Measurements from ENCODE around the gene SPI1.

SPI1 gene

DNA sequence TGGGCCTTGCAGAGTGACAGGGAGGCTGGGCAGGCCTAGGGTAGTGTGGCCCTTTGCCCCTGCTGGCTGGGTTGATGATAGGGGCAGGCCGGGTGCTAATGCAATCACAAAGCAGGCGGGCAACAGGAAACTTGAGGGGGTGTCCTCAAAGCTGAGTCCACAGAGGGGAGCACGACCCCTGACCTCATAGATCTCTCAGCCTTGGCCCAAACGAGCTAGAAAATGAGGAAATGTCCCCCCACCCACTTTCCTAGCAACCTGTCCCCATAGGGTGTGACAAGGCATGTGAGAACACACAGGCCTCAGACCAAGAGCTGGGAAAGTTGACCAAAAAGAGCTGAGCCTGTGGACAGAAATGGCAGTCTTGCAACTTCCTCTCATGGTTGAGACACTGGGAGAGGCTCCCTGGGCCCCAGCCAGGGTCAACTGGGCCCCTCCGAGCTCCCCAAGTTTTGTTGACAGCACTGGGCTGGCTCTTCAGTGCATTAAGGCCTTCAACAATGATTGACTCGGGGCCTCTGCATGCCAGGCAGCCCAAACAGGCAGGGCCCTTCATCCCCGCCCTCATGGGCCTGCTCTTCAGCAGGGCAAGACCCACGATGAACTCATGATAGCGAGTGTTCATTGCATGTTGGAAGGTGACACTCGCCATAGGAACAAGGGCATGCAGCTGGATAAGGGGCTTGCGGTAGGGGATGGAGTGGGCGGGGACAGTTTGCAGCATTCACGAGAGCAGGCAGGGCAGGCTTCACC, 9.8 kb upstream of the SPI1 start:
- no peaks in the 10 kb centered on the region for H3K27me3 Mint-ChIP-seq (ENCODE audit: low read depth)
- no peak for DNase-seq (ENCODE audit: low spot score)
- H3K4me1 Mint-ChIP-seq (ENCODE audit: low read depth): peaks cover 10% of the 10 kb centered on the region
- no peak overlapping the region for H3K4me3 Mint-ChIP-seq
- H3K9me3 Mint-ChIP-seq: no peaks in the 10 kb centered on the region
- no peaks in the 10 kb centered on the region for H3K36me3 Mint-ChIP-seq (ENCODE audit: low read depth)
- H3K27ac Mint-ChIP-seq: no peak overlapping the region

DNA sequence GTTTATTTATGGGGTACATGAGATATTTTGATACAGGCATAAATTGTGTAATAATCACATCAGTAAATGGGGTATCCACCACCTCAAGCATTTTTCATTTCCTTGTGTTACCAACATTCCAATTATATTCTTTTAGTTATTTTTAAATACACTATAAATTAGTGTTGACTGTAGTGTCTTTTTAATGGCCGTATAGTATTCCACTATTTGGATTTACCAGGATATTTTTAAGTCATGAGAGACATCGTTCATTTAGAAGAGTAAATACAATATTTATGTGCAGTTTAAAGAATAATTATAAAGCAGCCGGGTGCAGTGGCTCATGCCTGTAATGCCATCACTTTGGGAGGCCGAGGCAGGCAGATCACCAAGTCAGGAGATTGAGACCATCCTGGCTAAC, 6.2 kb upstream of the SPI1 start:
- H3K27me3 Mint-ChIP-seq (ENCODE audit: low read depth): no peaks in the 10 kb centered on the region
- H3K9me3 Mint-ChIP-seq: no peaks in the 10 kb centered on the region
- H3K4me1 Mint-ChIP-seq (ENCODE audit: low read depth): peaks cover 2% of the 10 kb centered on the region
- H3K4me3 Mint-ChIP-seq: no peak overlapping the region
- H3K27ac Mint-ChIP-seq: no peak overlapping the region
- H3K36me3 Mint-ChIP-seq (ENCODE audit: low read depth): no peaks in the 10 kb centered on the region
- no peak for DNase-seq (ENCODE audit: low spot score)

DNA sequence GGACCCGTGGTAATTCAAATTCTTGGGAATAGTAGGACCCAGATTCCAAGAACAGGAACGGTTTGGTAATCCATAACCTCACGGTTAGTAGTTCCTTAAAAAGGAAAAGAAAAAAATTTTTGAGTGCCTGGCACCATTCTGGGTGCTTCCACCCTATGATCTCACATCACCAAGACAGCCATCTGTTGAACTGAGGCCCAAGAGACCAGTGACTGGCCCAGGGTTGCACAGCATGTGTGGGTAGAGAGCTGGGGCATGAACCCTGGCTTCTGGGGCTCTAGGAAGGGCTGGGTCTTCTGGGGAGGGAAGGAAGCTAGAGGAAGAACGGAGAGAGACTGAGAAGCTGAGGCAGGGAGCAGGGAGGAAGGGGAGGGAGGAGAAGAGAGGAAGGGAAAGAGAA, 4.7 kb upstream of the SPI1 start:
- H3K9me3 Mint-ChIP-seq: no peaks in the 10 kb centered on the region
- no peaks in the 10 kb centered on the region for H3K36me3 Mint-ChIP-seq (ENCODE audit: low read depth)
- H3K27ac Mint-ChIP-seq: no peak overlapping the region
- no peaks in the 10 kb centered on the region for H3K4me1 Mint-ChIP-seq (ENCODE audit: low read depth)
- no peak overlapping the region for H3K4me3 Mint-ChIP-seq
- DNase-seq (ENCODE audit: low spot score): no peak
- no peaks in the 10 kb centered on the region for H3K27me3 Mint-ChIP-seq (ENCODE audit: low read depth)

DNA sequence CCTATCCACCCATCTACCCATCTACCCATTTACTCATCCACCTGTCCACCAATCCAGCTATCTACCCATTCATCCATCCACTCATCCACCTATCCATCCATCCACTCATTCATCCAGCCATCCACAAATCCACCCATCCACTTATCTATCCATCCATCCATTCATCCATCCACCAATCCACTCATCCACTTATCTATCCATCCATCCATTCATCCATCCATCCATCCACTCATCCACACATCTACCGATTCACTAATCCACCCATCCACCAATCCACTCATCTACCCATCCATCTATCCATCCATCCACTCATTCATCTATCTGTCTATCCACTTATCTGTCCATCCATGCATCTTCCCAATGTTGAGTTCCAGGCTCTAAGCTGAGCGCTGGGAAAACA, 1.7 kb upstream of the SPI1 start:
- Mint-ChIP-seq H3K4me1 (ENCODE audit: low read depth) (no peaks in the 10 kb centered on the region), H3K27me3 (ENCODE audit: low read depth) (no peaks in the 10 kb centered on the region), H3K36me3 (ENCODE audit: low read depth) (no peaks in the 10 kb centered on the region), H3K27ac (no peak overlapping the region), H3K9me3 (no peaks in the 10 kb centered on the region), H3K4me3 (no peak overlapping the region)
- DNase-seq (ENCODE audit: low spot score): no peak

DNA sequence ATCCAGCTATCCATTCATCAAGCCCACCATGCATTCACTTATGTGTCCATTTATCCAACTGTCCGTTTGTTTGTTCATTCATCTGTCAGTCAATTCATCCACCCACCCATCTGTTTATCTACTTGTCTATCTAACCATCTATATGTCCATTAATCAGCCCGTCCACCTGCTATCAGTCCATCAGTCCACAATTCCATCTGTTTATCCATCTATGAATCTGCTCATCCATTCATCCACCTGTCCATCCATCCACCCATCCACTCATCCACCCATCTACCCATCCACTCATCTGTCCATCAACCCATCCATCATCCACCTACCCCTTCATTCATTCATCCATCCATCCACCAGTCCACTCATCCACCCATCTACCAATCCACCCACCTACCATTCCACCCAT, 970 bp upstream of the SPI1 start:
- H3K4me1 Mint-ChIP-seq (ENCODE audit: low read depth): no peaks in the 10 kb centered on the region
- H3K4me3 Mint-ChIP-seq: no peak overlapping the region
- DNase-seq (ENCODE audit: low spot score): no peak
- no peaks in the 10 kb centered on the region for H3K9me3 Mint-ChIP-seq
- H3K36me3 Mint-ChIP-seq (ENCODE audit: low read depth): no peaks in the 10 kb centered on the region
- no peaks in the 10 kb centered on the region for H3K27me3 Mint-ChIP-seq (ENCODE audit: low read depth)
- H3K27ac Mint-ChIP-seq: no peak overlapping the region

DNA sequence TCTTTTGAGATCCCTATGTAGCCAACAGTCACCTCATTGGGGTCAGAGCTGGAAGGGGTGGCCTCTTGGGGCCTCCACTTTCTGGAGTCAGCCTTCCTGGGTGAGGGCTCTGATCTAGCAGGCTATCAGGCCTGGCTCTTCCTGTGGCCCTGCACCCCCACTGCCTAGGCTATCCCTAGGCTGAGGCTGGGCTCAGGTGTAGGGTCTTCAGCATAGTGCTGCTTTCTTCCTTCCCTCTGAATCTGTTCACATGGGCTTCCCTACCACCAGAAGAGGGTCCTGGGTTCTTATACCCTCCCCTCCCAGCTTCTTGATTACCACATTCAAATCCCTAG, 456 bp upstream of the SPI1 start:
- H3K27me3 Mint-ChIP-seq (ENCODE audit: low read depth): no peaks in the 10 kb centered on the region
- H3K27ac Mint-ChIP-seq: no peak overlapping the region
- DNase-seq (ENCODE audit: low spot score): no peak
- no peaks in the 10 kb centered on the region for H3K4me1 Mint-ChIP-seq (ENCODE audit: low read depth)
- H3K36me3 Mint-ChIP-seq (ENCODE audit: low read depth): no peaks in the 10 kb centered on the region
- no peaks in the 10 kb centered on the region for H3K9me3 Mint-ChIP-seq
- H3K4me3 Mint-ChIP-seq: no peak overlapping the region

DNA sequence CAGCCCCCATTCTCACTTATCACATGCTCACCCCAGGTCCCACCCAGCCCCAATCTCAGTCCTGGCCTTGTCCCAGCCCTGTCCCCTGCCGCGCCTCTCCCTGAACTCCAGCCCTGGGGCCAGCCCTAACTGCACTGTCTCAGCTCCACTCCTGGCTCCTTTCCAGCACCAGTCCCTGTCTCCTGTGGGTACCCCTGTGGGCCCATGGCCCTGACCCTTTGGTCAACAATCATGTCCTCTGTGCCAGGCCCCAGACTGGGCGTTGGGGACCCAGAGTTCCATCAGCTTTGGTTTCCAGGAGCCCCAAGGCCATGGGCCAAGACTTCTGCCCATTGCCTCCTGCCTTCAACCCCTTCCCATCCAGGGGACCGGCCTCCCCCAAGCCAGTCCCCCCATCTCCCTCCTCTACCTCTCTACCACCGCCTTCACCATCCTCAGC, 757 bp downstream of the SPI1 start:
- no peak overlapping the region for H3K4me3 Mint-ChIP-seq

DNA sequence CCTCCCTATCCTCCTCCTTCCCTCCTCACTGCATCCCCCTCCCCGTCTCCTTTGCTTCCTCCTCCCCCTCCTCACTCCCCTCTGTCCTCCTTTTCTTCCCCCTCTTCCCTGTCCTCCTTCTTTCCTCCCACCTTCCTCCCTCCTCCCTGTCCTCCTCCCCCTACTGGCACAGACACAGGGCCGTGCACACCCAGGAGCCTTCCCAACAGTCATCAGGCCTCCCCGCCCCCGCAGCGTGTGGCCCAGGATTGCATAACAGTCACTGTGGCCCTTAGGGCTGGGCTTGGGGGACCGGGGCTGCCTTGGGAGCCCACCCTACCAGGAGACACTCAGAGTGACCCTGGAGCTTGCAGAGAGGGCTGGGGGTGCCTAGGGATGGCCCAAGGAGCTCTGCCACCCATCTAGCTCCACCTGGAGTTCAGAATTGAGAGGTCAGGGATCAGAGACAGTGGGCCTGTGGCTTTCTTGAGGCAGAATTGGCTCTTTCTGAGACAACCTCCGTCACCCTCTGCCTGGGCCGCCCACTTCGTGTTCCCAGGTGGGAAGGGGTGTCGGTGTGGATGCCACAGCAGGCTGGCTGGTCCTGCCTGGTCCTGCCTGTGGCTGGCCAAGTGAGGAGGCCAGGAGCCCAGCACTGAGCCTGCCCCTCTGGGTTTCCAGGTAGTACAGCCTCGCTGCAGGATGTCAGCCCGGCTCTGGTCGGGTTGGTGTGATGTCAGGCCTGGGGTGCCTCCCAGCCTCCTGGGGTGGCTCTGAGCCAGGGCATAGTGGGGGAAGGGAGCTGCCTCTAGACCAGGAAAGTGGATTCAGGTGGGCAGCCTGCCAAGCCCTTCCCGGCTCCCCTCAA, 1.6 kb downstream of the SPI1 start:
- Mint-ChIP-seq H3K36me3 (ENCODE audit: low read depth) (no peaks in the 10 kb centered on the region), H3K4me3 (no peak overlapping the region), H3K27ac (no peak overlapping the region), H3K9me3 (no peaks in the 10 kb centered on the region), H3K27me3 (ENCODE audit: low read depth) (no peaks in the 10 kb centered on the region), H3K4me1 (ENCODE audit: low read depth) (no peaks in the 10 kb centered on the region)
- DNase-seq (ENCODE audit: low spot score): no peak

More for the DNA sequence above, 757 bp downstream of the SPI1 start:
- Mint-ChIP-seq H3K4me1 (ENCODE audit: low read depth) (no peaks in the 10 kb centered on the region), H3K27ac (no peak overlapping the region), H3K9me3 (no peaks in the 10 kb centered on the region), H3K36me3 (ENCODE audit: low read depth) (no peaks in the 10 kb centered on the region), H3K27me3 (ENCODE audit: low read depth) (no peaks in the 10 kb centered on the region)
- no peak for DNase-seq (ENCODE audit: low spot score)

DNA sequence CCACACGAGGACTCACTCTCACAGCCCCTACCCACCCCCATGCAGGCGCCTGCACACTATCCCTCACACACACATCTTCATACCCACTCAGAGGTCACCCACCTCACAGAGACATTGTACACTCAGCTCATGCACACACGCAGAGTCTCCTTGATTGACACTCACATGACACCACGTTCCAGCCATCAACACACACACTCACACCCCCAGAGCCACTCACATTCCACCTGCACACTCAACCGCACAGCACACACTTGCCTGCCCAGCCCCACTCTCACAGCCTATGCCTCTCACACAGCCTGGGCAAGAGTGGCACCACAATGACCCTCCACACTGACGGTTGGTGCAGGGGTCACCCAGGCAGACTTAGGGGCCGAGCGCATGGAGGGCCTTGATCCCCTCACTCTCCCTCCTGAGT, 2.2 kb downstream of the SPI1 start:
- Mint-ChIP-seq H3K4me3 (no peak overlapping the region), H3K27ac (peak overlapping the region; percentile 9)

DNA sequence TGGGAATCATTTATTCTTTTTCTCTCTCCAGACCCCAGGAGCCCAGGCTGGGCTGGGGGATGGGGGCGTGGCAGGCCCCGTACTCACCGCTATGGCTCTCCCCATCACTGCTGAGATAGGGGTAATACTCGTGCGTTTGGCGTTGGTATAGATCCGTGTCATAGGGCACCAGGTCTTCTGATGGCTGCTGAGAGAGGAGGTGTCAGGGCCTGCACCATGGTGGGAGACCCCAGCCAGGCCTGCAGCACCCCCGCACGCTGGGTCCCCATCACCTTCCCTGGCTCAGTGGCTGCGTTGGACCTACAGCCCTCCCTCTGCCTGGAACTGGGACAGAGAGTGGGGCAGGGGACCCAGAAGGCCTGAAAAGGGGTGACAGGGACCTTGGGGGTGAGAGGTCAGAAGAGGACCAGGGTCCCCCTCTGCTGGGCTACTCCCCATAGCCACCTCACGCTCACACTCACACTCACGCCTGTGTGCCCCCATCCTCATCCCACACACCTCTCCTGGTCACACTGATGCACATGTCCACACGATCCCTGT, 2.7 kb downstream of the SPI1 start:
- no peak for DNase-seq (ENCODE audit: low spot score)
- Mint-ChIP-seq H3K4me1 (ENCODE audit: low read depth) (no peaks in the 10 kb centered on the region), H3K27ac (no peak overlapping the region), H3K36me3 (ENCODE audit: low read depth) (no peaks in the 10 kb centered on the region), H3K9me3 (no peaks in the 10 kb centered on the region), H3K4me3 (no peak overlapping the region), H3K27me3 (ENCODE audit: low read depth) (no peaks in the 10 kb centered on the region)

More for the DNA sequence above, 2.2 kb downstream of the SPI1 start:
- no peak for DNase-seq (ENCODE audit: low spot score)
- H3K27me3 Mint-ChIP-seq (ENCODE audit: low read depth): no peaks in the 10 kb centered on the region
- no peaks in the 10 kb centered on the region for H3K9me3 Mint-ChIP-seq
- no peaks in the 10 kb centered on the region for H3K4me1 Mint-ChIP-seq (ENCODE audit: low read depth)
- H3K36me3 Mint-ChIP-seq (ENCODE audit: low read depth): no peaks in the 10 kb centered on the region

DNA sequence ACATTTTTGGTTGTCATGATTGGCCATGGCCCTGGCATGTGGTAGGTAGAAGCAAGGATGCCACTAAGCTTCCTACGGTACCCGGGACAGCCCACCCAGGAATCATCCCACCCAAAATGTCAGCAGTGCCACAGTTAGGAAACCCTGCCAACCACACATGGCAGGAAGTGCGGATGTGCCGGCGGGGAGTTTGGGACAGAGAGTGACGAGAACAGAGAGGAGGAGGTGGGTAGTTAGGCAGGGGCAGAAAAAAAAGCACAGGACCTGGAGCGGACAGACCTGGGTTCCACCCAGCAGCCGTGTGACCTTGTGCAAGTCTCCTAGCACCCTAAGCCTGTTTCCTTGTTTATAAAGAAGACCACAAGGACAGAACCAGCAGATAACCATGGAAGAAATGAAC, 3.3 kb downstream of the SPI1 start:
- Mint-ChIP-seq H3K4me1 (ENCODE audit: low read depth) (no peaks in the 10 kb centered on the region), H3K27me3 (ENCODE audit: low read depth) (no peaks in the 10 kb centered on the region), H3K9me3 (no peaks in the 10 kb centered on the region), H3K27ac (no peak overlapping the region), H3K4me3 (no peak overlapping the region), H3K36me3 (ENCODE audit: low read depth) (no peaks in the 10 kb centered on the region)
- DNase-seq (ENCODE audit: low spot score): no peak

DNA sequence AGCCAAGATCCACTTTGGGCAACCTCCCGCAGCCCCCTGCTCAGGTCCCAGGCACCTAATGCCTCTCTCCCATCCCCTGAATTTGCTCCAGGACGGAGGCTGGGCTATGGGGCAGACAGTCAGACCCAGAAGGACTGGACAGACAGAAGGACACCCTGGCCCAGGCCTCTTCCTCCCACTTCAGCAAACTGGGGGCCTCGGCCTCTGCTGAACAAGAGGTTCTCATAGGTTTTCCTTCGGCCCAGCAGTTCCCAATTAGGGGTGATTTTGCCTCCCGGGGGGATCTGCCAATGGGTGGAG, 3.7 kb downstream of the SPI1 start:
- Mint-ChIP-seq H3K27me3 (ENCODE audit: low read depth) (no peaks in the 10 kb centered on the region), H3K4me3 (no peak overlapping the region), H3K4me1 (ENCODE audit: low read depth) (peaks cover 2% of the 10 kb centered on the region), H3K9me3 (no peaks in the 10 kb centered on the region), H3K36me3 (ENCODE audit: low read depth) (no peaks in the 10 kb centered on the region), H3K27ac (no peak overlapping the region)
- DNase-seq (ENCODE audit: low spot score): no peak

DNA sequence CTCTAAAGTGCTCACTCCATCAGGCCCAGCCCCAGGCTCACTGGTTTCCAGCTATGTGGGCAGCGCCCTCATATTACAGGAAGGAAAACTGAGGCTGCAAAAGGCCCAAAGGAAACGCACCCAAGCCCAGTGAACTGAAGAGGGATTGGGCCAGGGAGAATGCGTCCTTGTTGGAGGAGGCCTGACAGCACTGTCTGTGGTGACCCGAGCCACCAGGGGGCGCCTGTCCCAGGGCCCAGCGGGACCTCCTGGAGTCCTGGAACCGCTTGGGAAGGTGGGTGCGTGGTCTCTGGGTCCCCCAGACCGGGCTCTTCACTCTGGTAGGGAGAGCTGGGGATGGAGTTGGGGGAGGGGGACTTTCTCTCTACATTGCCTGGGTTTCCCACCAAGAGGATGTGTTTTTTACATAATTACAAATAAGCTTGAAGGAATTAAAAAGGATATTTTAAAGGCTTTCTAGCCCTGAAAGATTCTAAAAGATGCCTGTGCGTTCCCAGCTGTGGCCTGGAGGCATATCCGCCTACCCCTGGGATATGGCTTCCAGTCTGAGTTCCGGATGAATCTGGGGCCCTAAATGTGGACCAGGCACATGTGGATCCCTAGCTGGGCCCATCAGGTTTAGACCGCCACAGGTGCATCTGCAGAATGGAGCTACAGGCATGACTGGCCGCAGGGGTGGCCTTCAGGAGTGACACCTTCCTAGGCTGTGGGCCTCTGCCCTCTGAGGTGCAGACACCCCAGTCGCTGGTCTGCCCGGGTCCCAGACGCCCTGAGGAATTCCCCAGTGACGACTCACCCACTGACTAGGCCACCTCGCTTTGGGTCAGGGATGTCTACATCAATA, 4.2 kb downstream of the SPI1 start:
- H3K36me3 Mint-ChIP-seq (ENCODE audit: low read depth): no peaks in the 10 kb centered on the region
- H3K27me3 Mint-ChIP-seq (ENCODE audit: low read depth): no peaks in the 10 kb centered on the region
- H3K4me3 Mint-ChIP-seq: no peak overlapping the region
- peaks cover 8% of the 10 kb centered on the region for H3K4me1 Mint-ChIP-seq (ENCODE audit: low read depth)
- DNase-seq (ENCODE audit: low spot score): peak; percentile 75
- no peaks in the 10 kb centered on the region for H3K9me3 Mint-ChIP-seq
- H3K27ac Mint-ChIP-seq: no peak overlapping the region

DNA sequence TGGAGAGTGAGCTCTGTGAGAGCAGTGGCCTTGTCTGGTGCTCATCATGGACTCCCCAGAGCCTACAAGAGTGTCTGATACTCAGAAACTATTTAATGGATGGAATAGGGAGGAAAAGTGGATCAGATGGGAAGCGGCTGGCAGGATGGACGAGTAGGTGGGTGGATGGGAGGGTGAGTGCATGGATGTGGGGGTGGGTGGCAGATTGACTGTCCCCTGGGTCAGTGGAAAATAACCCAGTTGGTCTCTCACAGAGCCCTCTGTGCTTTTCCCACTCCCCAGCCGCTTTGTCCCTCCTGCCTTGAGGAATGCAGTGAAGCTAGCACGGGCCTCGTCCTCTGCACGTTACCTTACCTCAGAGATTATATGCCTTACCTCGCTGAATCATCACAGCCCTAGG, 5.9 kb downstream of the SPI1 start:
- no peak for DNase-seq (ENCODE audit: low spot score)
- Mint-ChIP-seq H3K4me3 (no peak overlapping the region), H3K27ac (no peak overlapping the region), H3K9me3 (no peaks in the 10 kb centered on the region), H3K27me3 (ENCODE audit: low read depth) (no peaks in the 10 kb centered on the region), H3K36me3 (ENCODE audit: low read depth) (no peaks in the 10 kb centered on the region), H3K4me1 (ENCODE audit: low read depth) (peaks cover 8% of the 10 kb centered on the region)
